GM10266 (cell line): ENCODE data around the gene CMYA5.
"Not testable (repeated sequence)": the region's sequence is repeated elsewhere in the genome, so short reads cannot be mapped to it uniquely, and the experiment has no call there.

Experiments
- DNase-seq: peaks from one replicate; pipeline ENCODE4 v3.0.0; 2012; ENCODE audit errors: extremely low spot score
- TF ChIP-seq, protein P1 (sequence below): IDR thresholded peaks from 2 replicates; pipeline ENCODE4 v1.5.1; 2012; ENCODE audit warnings: mild to moderate bottlenecking, low read depth; ENCODE audit not compliant: control insufficient read depth, insufficient read depth; ENCODE audit errors: missing control alignments

Gene CMYA5

DNA sequence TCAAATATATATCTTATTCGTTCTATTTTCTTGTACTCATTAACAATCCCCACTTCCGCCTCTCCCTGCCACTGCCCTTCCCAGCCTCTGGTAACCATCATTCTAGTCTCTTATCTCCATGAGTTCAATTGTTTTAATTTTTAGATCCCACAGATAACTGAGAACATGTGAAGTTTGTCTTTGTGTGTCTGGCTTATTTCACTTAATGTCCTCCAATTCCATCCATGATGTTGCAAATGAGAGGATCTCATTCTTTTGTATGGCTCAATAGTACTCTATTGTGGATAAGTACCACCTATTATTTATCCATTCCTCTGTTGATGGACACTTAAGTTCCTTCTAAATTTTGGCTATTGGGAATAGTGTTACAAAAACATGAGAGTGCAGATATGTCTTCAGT is 17.2 kb upstream of the CMYA5 start:
- TF ChIP-seq, protein P1, sequence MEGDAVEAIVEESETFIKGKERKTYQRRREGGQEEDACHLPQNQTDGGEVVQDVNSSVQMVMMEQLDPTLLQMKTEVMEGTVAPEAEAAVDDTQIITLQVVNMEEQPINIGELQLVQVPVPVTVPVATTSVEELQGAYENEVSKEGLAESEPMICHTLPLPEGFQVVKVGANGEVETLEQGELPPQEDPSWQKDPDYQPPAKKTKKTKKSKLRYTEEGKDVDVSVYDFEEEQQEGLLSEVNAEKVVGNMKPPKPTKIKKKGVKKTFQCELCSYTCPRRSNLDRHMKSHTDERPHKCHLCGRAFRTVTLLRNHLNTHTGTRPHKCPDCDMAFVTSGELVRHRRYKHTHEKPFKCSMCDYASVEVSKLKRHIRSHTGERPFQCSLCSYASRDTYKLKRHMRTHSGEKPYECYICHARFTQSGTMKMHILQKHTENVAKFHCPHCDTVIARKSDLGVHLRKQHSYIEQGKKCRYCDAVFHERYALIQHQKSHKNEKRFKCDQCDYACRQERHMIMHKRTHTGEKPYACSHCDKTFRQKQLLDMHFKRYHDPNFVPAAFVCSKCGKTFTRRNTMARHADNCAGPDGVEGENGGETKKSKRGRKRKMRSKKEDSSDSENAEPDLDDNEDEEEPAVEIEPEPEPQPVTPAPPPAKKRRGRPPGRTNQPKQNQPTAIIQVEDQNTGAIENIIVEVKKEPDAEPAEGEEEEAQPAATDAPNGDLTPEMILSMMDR, result no peak
- DNase-seq, result no peak

DNA sequence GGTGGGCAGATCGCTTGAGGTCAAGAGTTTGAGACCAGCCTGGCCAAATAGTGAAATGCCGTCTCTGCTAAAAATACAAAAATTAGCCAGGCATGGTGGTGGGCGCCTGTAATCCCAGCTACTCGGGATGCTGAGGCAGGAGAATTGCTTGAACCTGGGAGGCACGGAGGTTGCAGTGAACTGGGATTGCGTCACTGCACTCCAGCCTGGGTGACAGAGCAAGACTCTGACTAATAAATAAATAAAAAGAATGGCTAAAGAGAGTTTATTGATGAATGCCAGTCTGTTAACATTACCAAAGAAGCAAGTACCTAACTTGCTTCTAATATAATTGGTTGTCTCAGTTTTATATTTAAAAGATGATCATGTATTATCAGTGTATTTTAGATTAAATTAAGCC is 13.3 kb upstream of the CMYA5 start:
- DNase-seq, result not testable (repeated sequence)

DNA sequence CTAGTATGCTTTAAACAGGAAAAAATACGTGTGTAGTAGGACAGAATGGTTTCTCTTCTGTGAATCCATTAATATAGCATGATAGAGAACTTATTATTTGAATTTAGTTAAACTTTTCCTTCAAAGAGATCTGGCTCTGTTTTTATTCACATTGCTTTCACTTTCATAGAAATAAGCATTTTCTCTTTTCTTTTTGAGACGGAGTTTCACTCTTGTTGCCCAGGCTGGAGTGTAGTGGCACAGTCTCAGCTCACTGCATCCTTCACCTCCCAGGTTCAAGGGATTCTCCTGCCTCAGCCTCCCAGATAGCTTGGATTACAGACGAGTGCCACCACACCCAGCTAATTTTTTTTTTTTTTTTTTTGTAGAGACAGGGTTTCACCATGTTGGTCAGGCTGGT is 7.5 kb upstream of the CMYA5 start:
- DNase-seq, result not testable (repeated sequence)

DNA sequence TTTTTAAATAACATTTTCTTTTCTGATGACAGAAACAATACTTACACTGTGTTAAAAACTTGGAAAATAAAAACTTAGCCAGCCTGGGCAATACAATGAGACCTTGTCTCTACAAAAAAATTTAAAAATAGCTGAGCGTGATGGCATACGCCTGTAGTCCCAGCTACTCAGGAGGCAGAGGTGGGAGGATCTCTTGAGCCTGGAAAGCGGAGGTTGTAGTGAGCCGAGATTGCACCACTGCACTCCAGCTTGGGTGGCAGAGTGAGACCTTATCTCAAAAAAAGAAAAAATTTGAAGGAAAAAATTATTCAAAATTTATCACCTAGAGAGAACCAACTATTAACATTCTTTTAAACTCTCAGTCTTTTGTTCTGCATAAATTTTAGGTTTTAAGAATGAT is 4.9 kb upstream of the CMYA5 start:
- TF ChIP-seq, protein P1, result no peak
- no peak for DNase-seq

DNA sequence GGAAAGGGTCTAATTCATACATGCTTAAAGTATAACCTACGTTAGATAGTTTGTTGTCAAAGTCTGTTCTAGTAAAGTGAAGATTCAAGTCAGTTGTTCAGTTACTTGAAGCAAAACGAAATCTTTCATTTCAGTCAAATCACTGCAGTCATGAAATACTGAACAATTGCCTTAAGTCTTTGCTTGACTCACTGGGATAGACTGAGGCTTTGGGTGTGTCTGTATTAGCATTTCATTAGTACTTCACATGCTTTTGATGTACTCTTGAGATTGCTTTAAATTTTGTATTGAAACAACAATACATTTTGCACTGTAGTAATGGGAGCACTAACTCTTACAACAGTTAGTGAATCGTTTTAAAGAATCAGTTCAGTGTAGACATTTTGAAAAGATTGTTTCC is 4.0 kb upstream of the CMYA5 start:
- no peak for DNase-seq

DNA sequence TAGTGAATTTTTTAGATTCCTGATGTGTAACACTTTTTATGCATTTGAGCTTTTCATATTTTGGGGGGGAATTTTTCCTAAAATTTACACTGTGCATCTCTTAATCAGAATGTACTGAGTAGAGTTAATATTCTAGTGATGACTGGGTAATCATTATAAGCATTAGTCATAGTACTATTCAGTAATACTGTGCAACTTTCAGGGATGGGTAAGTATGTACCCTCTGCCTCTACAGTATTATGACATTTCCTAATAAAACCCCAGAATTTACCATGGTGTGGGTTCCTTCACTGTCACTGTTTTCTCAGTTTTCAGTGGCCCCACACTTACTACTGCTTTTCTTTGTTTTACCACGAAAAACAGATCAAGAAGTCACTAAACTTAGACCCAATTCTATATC is 2.8 kb upstream of the CMYA5 start:
- TF ChIP-seq, protein P1, result no peak
- no peak for DNase-seq

More for the DNA sequence above, 4.0 kb upstream of the CMYA5 start:
- TF ChIP-seq, protein P1, result no peak

DNA sequence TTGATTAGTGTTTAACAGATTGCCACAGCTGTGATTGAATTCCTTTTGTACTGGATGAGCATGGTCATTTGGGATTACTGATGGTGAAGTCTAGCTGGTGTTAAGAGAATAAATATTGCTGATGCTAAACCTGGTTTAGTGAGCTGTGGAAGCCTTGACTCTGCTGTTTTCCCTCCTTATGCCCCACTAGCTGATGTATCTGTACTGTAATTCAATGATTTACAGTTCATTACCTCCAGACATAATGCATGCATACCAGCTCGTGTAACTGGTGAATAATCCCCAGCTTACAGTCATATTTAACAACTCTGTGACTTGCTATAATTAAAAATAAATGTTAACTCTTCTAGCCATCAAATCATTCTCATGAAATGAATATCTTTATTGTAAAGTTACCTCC is 1.7 kb upstream of the CMYA5 start:
- DNase-seq, result no peak
- TF ChIP-seq, protein P1, result no peak

DNA sequence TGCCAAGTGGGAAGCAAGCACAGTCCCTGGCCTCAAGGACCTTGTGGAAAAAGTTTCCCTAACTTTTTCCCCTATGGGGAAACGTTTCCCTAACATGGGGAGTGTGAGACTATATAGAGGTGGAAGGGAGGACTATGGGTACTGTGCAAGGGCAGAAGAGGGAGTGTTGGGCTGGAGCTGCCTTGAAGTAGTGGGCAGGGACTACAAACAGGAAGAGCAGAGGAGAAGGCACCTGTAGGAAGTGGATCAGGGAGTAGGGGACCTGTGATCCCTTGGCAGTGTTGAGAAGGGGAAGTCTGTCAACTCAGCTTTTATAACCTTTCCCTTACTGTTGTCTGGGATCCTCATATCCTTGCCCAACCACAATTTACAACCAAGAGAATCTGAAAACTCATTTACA is 1.4 kb downstream of the CMYA5 start:
- TF ChIP-seq, protein P1, result no peak
- no peak for DNase-seq
